OCI-LY3 (cell line): ENCODE measurements around the gene OPCML.

Source experiments
- CTCF ChIP-seq: fragments of 200-600, 300-600 bp; sonication (generic); IDR thresholded peaks from 2 replicates; pipeline ENCODE4 v1.5.1; 2014; ENCODE audit warnings: antibody characterized with exemption, low read length, low read depth
- EZH2phosphoT487 ChIP-seq: fragments of 200-600 bp; shearing (Covaris generic); IDR thresholded peaks from 2 replicates; pipeline ENCODE4 v1.6.1; 2018; ENCODE audit warnings: antibody characterized with exemption, mixed run types, low read depth

- TF ChIP-seq CTCF: no peak
- TF ChIP-seq EZH2phosphoT487: no peak
These were observed 622.1 kb downstream of the OPCML start for GRCh38 chr11:132910011-132910760.
